Measurements from ENCODE around the gene ACTG1. TPM values are rescaled to one million over a fixed set of nuclear protein-coding genes. Genes with fewer than 3 reads are reported as not detected.
A peak's percentile ranks its signal among the peaks of the same experiment; 100 is the strongest.

ACTG1 gene
- total and polyA plus RNA-seq, 9 of the 15 experiments (the other 6 are each of a cell fraction or from before 2014, with no cell fraction given), result 224 to 1,775 (median 568) TPM

DNA sequence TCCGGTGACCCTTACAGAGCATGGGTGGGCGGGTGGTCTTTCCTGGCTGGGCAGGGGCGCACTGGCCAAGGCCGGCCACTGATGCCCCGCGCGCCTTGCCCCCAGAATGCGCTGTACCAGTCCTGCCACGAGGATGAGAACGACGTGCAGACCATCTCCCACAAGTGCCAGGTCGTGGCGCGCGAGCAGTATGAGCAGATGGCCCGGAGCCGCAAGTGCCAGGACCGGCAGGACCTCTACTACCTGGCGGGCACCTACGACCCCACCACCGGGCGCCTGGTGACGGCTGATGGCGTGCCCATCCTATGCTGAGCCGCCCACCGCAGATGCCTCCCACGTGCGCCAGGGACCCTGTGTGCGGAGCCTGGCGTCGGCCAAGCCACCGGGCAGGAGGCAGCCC lies 49.1 kb downstream of the ACTG1 start:
- H3K27ac ChIP-seq (ENCODE audit: extremely low read depth, low read depth, low read length), result no peak overlapping the region
- in situ Hi-C loops (cut with MboI) (no loop called here), intact Hi-C loops (cut with micrococcal nuclease) (no loop called here)
- no peak overlapping the region for H3K4me3 ChIP-seq
- ChIA-PET CTCF (ENCODE audit: low intra/inter-chr PET ratio) (no interaction called here), POLR2A (no interaction called here)
- no peaks in the 10 kb centered on the region for H3K9me3 ChIP-seq (replicated peaks; ENCODE audit: control insufficient read depth, insufficient read depth, low read depth, low read length)
- peaks cover 6% of the 10 kb centered on the region; the same call in 1 of the 3 replicates for H3K36me3 ChIP-seq (ENCODE audit: control insufficient read depth, insufficient read depth, low read length)
- no peaks in the 10 kb centered on the region for H3K79me2 ChIP-seq (ENCODE audit: control insufficient read depth, insufficient read depth, low read length)
- no peaks in the 10 kb centered on the region for H3K27me3 ChIP-seq (ENCODE audit: control insufficient read depth in 2 of 2, insufficient read depth in 2 of 2, low read length in 2 of 2)
- FAIRE-seq (no peak), DNase-seq (ENCODE audit: extremely low read depth in 1 of 4, low spot score in 3 of 4) (no peak), ATAC-seq (no peak)
- no peak overlapping the region for H2AFZ ChIP-seq (ENCODE audit: low read depth, low read length)
- WGBS (ENCODE audit: insufficient coverage, low coverage, missing lambda C conversion rate), result 84% methylated on average over 18 of the region's 32 CpGs
- no peaks in the 10 kb centered on the region for H4K20me1 ChIP-seq (replicated peaks; ENCODE audit: control insufficient read depth, insufficient read depth, low read length)
- no peak overlapping the region for H3K4me2 ChIP-seq (ENCODE audit: insufficient read depth, low read length)
- H3K4me1 ChIP-seq (replicated peaks in 1 of 2; ENCODE audit: control insufficient read depth in 2 of 2, insufficient read depth in 2 of 2, low read length in 2 of 2), result peaks cover 18 to 94% of the 10 kb centered on the region in 2 experiments
- BruUV-seq (replicated peaks), result no TSS peak
- 0 out of 2 replicates have a peak, but pooled peaks have one; percentile 18 for TF ChIP-seq HNRNPL (IDR thresholded peaks at IDR 0.05; ENCODE audit: low read depth, low read length)
- TF ChIP-seq POLR3G (IDR thresholded peaks at IDR 0.05; ENCODE audit: extremely low read depth, insufficient read length, insufficient replicate concordance), result no peak
- H3K9me1 ChIP-seq (ENCODE audit: control insufficient read depth, insufficient read depth, low read length), result no peaks in the 10 kb centered on the region
- no peak overlapping the region for H3K9ac ChIP-seq (ENCODE audit: insufficient read depth in 1 of 2, low read depth in 2 of 2, low read length in 2 of 2)

DNA sequence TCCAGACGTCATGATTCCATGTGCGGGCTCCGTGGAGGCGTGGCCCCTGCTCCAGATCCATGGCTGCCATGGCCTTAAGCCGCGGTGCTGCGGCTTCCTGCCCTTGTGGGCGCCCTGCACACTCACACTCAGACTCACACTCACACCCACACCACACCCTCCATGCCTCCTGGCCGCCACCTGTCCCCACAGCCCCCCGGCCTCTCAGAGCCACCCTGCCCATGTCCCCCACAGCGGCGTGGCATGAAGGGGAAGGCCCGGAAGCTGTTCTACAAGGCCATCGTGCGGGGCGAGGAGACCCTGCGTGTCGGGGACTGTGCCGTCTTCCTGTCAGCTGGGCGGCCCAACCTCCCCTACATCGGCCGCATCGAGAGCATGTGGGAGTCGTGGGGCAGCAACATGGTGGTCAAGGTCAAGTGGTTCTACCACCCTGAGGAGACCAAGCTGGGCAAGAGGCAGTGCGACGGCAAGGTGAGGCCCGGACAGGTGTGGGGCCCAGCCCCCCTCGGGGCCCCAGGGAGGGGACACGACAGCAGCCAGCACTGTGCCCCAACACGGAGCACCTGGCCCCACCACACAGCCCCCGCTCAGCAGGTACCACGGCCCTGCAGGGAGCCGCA lies 50.0 kb downstream of the ACTG1 start:
- in situ Hi-C loops (cut with MboI), result no loop called here
- H3K4me3 ChIP-seq, result no peak overlapping the region
- no TSS peak for BruUV-seq (replicated peaks)
- TF ChIP-seq, protein P1, sequence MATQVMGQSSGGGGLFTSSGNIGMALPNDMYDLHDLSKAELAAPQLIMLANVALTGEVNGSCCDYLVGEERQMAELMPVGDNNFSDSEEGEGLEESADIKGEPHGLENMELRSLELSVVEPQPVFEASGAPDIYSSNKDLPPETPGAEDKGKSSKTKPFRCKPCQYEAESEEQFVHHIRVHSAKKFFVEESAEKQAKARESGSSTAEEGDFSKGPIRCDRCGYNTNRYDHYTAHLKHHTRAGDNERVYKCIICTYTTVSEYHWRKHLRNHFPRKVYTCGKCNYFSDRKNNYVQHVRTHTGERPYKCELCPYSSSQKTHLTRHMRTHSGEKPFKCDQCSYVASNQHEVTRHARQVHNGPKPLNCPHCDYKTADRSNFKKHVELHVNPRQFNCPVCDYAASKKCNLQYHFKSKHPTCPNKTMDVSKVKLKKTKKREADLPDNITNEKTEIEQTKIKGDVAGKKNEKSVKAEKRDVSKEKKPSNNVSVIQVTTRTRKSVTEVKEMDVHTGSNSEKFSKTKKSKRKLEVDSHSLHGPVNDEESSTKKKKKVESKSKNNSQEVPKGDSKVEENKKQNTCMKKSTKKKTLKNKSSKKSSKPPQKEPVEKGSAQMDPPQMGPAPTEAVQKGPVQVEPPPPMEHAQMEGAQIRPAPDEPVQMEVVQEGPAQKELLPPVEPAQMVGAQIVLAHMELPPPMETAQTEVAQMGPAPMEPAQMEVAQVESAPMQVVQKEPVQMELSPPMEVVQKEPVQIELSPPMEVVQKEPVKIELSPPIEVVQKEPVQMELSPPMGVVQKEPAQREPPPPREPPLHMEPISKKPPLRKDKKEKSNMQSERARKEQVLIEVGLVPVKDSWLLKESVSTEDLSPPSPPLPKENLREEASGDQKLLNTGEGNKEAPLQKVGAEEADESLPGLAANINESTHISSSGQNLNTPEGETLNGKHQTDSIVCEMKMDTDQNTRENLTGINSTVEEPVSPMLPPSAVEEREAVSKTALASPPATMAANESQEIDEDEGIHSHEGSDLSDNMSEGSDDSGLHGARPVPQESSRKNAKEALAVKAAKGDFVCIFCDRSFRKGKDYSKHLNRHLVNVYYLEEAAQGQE (IDR thresholded peaks at IDR 0.05; ENCODE audit: borderline replicate concordance), result no peak
- TF ChIP-seq, protein P1 (CRISPR knock-in tag; IDR thresholded peaks at IDR 0.05; ENCODE audit: low read depth), result no peak
- TF ChIP-seq TRIM28 (IDR thresholded peaks at IDR 0.05) (no peak), ZNF316 (IDR thresholded peaks at IDR 0.05) (no peak)

More for the DNA sequence above, 50.0 kb downstream of the ACTG1 start:
- FAIRE-seq, result no peak
- no peaks in the 10 kb centered on the region for H4K20me1 ChIP-seq (replicated peaks; ENCODE audit: control insufficient read depth, insufficient read depth, low read length)
- H3K27me3 ChIP-seq (ENCODE audit: control insufficient read depth in 2 of 2, insufficient read depth in 2 of 2, low read length in 2 of 2), result no peaks in the 10 kb centered on the region
- no peak for ATAC-seq
- H3K9me1 ChIP-seq (ENCODE audit: control insufficient read depth, insufficient read depth, low read length), result no peaks in the 10 kb centered on the region
- H3K9me3 ChIP-seq (replicated peaks; ENCODE audit: control insufficient read depth, insufficient read depth, low read depth, low read length), result no peaks in the 10 kb centered on the region
- WGBS (ENCODE audit: insufficient coverage, low coverage, missing lambda C conversion rate), result 95% methylated on average over 24 of the region's 33 CpGs
- no peak overlapping the region for H3K4me2 ChIP-seq (ENCODE audit: insufficient read depth, low read length)
- H3K27ac ChIP-seq (ENCODE audit: extremely low read depth, low read depth, low read length), result no peak overlapping the region
- H3K36me3 ChIP-seq (ENCODE audit: control insufficient read depth, insufficient read depth, low read length), result peaks cover 6% of the 10 kb centered on the region; the same call in 1 of the 3 replicates
- ChIA-PET CTCF (ENCODE audit: low intra/inter-chr PET ratio) (no interaction called here), POLR2A (interaction anchor here (3.3 kb wide), 1 partner anchor 10 kb away, joined by 16 read pairs; no protein-coding TSS in a partner anchor)
- H3K9ac ChIP-seq (ENCODE audit: insufficient read depth in 1 of 2, low read depth in 2 of 2, low read length in 2 of 2), result no peak overlapping the region
- DNase-seq (ENCODE audit: extremely low read depth in 1 of 4, low spot score in 3 of 4), result no peak
- H3K79me2 ChIP-seq (ENCODE audit: control insufficient read depth, insufficient read depth, low read length), result no peaks in the 10 kb centered on the region
- intact Hi-C loops (cut with micrococcal nuclease), result no loop called here
- no peak overlapping the region for H2AFZ ChIP-seq (ENCODE audit: low read depth, low read length)
- peaks cover 18 to 90% of the 10 kb centered on the region in 2 experiments for H3K4me1 ChIP-seq (replicated peaks in 1 of 2; ENCODE audit: control insufficient read depth in 2 of 2, insufficient read depth in 2 of 2, low read length in 2 of 2)

Measured in K562 (cell line).